ENCODE measurements around the gene DMWD.
"Not testable (repeated sequence)": the region's sequence is repeated elsewhere in the genome, so short reads cannot be mapped to it uniquely, and the experiment has no call there.

Gene DMWD

DNA sequence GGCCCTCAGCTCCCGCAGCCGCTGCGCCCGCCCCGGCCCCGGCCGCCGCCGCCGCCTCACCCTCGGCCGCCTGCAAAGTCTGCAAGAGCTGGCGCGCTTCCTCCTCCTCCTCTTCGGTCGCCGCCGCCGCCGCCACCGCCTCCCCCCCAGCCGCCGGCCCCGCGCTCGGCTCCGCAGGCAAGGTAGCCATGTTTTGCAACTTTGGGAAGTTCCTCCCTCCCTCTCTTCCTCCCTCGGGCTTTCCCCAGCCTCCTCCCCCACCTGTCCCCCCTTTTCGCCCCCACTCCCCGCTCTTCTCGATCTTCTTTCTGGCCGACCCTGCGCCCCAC, 24.0 kb downstream of the DMWD start:
- peak; percentile 55 for DNase-seq

DNA sequence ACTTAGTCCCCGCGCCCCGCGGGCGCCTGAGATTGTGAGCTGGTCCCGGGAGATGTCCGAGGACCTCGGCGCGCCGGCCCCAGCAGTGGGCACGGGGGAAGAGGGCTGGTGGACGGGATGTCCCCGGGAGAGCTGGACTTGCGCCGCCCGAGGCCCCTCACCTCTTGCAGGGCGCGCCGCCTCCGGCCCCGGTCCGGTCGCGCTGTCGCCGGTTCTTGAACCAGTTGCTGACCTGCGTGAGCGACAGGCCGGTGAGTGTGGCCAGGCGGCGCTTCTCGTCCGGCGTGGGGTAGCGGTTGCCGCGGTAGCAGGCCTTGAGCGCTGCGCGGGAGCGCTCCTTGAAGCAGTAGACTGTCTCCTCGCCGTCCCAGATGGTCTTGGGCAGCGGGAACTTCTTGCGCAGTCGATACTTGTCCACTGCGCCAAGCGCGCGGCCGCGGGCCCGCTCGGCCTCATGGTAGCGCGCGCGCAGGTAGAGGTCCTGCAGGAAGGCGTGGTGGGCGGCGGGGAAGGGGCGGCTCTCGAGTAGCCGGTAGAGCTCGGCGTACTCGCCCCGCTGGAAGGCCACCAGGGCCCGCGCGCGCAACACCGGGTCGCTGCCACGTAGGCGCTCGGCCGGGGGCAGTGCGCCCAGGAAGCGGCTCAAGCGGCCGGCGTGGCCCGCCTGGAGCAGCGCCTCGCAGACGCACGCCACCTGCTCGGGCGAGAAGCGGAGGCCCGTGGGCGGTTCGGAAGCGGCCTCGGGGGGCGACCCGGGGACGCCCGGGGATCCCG, 24.6 kb downstream of the DMWD start:
- no peak for DNase-seq

DNA sequence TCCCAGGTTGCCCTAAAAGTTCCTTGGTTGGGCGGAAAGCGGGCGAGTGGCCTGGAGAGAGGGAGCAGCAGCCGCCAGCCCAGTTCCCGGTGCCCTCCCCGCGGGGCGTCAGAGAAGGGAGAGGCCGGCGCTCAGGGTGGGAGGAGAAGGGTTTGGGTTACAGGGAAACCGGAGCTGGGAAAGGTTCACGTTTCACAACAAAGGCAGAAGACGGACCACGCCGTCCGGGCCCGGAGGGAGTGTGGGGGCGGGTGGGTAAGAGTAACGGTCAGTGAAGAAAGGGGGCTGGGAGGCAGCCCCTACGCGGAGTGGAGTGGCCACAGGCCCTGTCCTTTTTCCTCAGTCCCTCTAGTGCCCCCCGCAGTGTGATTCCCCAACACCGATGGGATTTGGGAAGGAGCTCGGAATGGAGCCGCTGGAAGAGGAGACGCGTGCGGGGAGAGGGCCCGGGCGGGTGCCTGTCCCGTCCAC, 25.2 kb downstream of the DMWD start:
- DNase-seq = no peak

DNA sequence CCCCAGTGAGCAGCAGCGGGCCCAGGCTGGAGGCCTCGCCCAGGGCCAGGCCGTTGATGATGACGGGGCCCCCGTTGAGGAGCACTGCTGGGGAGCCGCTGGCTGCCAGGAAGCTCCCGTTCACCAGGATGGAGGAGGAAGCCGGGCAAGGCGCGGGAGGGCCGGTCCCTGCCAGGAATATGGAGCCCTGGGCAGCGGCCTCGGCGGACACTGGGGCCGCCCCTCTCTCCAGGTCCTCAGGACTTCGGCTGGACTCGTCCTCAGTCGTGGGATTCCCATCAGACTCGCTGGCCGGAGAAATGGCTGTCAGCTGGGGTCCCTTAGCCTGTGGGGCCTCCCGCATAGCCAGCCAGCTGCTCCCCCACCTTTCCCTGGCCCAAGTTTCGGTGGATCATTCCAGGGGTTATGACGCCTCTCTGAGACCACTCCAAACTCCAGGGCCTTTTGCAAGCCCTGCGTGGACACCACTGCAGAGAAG, 25.7 kb downstream of the DMWD start:
- DNase-seq = no peak

DNA sequence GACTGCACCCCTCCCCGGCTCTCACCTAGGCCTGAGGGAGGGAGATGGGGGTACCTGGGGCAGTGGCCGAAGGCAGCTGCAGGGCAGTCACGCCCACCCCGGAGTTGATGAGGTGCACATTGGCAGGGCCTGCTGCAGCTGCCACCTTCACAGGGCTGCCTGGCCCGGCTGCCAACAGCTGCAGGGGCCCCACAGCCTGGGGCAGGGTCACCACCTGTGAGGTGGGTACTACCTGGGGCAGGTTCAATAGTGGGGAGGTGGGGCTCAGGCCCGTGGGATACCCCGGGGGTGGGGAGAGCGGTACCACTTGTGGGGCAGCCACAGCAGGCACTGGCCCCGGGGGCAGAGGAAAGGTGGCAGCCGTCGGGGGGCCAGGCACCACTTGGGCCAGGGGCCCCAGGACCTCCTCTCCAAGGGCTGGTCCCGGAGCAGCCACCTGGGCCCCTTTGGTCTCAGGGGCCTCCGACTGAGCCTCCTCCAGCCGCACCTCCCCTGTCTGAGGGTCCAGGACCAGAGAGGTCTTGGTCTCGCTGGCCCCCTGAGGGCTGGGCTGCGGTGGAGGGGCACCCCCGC, 26.3 kb downstream of the DMWD start:
- DNase-seq = no peak

DNA sequence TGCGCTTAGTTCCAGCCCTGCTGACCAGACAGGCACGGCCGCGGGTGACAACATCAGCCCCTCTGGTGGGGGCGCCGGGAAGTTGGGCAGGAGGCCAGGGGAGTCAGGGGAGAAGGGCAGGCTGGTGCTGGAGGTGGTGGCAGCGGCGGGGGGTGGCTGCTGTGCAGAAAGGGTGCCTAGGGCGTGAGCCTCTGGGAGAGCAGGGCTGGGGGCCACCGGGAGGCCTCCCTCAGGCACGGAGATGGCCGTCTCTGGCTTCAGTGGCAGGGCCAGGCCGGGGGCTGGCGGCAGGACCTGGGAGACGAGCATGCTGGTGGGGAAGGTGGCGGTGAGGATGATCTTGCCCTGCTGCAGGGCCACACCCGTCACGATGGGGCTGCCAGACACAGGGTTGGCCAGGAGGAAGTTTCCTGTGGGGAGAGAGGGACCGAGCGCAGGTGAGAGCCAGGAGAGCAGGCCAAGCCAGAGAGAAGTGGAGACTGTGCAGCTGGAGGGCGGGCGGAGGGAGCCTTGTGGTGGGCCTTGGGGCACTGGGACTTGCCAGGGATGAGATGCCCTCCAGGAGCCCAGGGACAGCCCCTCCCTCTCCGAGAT, 26.8 kb downstream of the DMWD start:
- DNase-seq = no peak

DNA sequence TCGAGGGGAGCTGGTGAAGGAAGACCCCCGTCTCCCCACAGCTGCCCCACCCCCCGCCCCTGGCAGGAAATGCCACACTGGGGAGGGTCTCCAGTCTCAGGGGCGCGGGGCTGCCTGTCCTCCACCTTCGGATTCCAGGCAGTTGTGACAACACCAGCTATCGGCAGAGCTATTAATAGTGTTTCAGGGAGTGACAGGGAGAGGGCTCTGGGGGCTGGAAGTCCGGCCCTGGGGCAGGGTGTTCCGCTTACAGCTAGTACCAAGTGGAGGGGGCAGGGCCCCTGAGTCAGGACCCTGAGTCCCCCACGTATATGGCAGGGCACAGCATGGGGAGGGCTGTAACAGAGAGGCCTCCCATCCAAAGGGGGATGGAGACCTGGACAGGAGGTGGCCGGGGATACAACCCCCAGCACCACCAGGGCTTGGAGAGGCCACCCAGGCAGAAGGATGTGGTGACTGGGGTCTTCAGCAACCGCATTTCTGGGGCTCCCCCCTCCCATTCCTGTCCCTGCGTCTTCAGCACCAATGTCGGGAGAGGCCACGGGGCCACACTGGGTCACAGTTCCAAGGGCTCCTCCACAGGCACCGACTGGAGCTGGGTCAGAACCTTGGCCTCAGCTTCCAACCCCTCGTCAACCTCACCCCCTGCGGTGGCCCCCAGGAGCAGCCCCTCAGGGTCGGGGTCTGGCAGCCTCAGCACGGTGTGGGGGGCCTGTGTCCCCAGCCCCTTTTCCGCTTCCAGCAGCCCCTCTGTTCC, 27.5 kb downstream of the DMWD start:
- no peak for DNase-seq

DNA sequence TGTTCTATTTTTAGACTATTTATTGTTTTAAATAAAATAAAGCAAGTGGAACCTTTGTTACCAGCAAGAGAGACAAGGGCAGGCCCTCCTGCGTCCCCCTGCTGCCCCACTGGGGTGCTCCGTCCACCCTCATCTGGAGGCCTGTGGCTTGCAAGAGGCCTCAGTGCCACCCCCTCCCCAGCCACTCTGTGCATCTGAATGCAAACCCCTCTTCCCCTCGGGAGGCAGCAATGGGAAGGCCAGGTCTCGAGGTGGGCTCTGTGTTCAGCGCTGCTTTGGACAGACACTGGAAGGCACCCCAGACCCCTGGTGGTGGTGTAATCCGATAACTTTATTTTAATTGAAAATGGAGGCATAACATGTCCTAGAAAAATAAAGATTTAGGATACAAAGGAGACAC, 28.2 kb downstream of the DMWD start:
- DNase-seq = no peak

DNA sequence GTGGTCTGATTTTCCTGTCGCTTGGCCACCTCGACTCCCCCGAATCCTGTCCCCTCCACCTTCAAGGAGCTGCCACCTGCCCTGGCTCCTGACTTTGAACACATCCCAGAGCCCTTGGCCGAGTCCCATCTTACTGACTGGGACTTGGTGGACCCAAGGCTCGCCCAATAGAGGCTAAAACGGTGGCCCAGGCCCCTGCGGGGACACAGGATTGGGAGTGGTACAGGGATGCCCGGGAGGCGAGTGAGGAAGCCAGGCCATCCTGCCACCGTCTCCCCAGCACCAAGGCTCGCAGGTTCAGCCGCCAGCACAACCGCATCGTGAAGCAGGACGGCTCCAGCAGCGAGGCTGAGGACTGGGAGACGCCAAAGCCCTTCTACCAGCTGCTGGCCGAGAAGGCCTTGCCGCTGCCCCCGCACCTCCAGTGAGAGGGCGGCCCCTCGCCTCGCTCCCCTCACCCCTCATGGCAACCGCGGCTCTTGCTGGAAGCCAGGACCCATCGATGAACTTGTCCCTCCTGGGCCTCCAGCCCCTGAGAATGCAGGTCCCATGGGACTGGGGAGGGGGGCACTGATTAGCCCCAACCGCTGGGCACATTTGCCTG, 28.9 kb downstream of the DMWD start:
- no peak for DNase-seq

DNA sequence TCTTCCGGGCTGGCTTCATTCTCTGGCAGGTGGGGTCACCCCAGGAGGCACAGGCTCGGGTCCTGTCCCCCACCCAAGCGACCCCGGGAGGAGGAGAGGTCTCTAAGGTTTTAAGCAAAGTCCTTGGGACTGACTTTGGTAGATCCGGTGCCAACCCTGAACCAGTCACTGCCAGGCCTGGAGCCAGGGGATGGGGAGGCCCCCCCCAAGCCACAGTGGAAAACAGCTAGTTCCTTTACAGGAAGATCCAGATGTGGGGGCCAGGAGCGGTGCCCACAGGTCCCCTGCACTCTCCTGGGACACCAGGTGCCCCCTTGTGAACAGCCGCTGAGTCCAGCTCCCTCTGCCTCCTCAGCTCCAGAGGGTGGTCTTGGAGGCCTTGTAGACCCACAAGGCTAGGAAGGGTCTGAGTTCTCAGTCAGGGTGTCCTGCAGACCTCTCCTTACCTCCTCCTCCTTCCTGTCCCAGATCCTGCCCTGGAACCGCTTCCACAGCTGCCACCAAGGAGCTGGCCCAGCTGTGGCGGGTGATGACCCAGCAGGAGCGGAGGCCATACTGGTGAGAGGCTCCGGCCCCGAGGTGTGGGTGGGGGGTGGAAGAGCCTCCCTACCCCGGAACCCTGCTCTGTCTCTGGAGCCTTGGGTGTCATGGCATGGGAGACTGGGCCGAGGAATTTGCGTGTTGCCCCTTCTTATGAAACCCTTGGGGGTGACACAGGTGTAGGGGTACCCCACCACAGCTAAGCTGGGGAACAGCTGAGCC, 29.6 kb downstream of the DMWD start:
- DNase-seq = no peak

DNA sequence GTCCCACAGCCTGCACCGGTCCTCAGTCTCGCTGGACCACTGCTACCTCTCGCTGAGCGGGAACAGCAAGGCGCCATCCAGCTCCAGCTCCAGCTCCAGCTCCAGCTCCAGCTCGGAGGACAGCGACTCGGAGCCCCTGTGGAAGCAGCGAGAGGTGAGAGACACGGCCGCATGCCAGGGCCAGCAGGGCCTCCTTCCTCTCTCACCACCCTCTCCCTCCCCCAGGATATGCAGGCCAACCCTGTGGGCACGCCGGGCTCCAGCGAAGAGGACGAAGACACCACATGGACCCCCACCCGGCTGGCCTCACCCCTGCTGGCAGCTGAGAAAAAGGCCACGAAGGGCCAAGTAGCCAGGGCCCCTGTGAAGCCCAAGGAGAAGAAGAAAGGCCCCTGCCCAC, 30.9 kb downstream of the DMWD start:
- DNase-seq = no peak

DNA sequence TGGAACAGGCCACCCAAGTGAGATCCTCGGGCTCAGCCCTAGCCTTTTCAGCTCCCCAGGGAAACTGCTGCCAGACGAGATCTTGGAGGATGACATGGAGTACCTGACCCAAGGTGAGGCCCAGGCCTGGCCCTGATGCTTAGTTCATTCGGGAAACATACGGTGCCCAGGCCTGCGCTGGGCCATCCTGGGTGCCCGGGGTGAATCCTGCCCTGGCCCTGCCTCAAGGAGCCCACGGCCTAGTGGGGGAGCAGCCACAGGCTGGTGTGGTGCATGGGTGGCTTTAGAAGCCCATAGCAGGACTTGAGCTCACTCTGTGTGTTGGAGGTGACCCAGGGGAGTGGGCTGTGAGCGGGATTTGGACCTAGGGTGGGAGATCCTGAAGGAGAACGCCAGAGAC, 33.7 kb downstream of the DMWD start:
- no peak for DNase-seq

DNA sequence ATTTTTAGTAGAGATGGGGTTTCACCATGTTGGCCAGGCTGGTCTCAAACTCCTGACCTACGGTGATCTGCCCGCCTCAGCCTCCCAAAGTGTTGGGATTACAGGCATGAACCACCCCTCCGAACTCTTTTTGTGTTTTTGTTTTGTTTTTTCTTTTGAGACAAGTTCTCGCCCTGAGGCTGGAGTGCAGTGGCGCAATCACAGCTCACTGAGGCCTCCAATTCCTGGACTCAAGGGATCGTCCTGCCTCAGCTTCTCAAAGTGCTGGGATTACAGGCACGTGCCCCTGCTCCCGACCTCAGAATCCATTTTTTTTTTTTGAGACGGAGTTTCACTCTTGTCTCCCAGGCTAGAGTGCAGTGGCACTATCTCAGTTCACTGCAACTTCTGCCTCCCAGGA, 35.0 kb downstream of the DMWD start:
- no peak for DNase-seq

DNA sequence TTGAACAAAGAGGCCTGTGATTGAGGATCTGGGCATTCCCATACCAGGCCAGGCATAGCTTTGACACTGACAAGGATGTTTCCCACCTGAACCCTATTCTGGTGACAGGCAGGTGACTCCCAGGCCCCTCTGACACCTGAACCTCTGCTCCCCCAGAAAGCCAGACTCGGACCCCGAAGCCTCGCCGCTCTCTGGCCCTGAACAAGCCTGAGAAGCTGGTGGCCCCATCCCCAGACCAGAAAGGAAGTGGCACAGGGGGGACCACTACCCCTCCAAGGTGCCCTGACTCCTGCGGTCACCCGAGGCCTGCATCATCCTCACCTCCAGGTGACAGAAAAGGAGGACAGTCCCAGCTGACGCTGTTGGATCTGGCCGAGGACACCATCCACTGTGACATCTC, 38.3 kb downstream of the DMWD start:
- DNase-seq = no peak

DNA sequence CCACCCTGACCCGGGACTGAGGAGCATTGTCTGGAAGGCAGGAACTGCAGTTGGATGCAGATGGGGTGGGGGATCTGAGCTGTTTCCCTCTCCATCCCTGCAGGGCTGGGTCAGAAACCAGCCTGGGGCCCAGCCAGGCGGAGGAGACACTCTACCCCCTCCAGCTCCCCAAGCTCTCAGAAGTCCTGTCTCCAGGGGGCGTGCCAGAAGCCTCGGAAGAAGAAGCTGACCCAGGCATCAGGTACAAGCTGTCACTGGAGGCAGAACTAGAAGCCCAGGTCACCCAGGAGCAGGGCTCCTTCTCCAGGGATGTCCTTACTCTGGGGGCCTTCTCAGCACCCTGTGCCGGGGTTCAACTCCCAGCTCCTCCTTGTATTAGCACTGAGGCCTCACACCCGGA, 39.1 kb downstream of the DMWD start:
- no peak for DNase-seq

DNA sequence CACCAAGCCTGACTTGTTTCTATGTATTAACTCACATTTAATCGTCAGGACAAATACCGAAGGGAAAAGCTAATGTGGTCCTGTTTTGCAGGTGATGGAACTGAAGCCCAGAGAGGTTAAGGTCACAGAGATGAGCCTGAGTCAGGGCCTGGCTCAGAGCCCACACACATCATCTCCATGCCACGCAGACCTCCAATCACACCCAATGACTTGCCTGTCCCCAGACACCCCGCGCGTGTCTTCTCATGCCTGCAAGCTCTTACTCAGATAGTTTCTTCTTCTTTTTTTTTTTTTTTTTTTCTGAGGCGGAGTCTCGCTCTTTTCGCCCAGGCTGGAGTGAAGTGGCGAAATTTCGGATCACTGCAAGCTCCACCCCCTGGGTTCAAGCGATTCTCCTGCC, 40.0 kb downstream of the DMWD start:
- no peak for DNase-seq

DNA sequence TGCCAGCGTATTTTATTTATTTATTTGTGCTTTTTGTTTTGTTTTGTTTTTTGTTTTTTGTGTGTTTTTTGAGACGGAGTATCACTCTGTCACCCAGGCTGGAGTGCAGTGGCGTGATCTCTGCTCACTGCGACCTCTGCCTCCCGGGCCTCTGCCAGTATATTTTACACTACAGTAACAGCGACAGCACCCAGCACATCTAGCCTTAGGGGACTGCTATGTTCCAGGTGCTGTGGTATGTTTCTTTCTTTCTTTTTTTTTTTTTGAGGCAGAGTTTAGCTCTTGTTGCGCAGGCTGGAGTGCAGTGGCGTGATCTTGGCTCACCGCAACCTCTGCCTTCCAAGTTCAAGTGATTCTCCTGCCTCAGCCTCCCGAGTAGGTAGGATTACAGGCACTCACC, 41.2 kb downstream of the DMWD start:
- DNase-seq = not testable (repeated sequence)

DNA sequence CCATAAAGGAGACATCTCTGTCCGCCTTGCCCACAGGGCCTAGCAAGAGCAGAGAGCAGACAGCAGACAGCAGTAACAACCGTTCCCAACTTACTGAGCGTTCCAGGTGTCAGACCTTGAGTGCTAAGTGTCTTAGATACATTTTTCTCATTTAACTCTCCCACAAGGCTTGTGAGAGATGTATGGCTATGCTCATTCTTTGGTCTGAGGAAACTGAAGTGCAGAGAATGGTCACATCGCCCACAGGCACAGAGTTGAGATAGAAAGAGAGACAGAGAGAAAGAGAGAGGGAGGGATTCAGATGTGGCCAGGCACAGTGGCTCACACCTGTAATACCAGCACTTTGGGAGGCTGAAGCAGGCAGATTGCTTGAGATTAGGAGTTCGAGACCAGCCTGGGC, 45.1 kb downstream of the DMWD start:
- DNase-seq = no peak

DNA sequence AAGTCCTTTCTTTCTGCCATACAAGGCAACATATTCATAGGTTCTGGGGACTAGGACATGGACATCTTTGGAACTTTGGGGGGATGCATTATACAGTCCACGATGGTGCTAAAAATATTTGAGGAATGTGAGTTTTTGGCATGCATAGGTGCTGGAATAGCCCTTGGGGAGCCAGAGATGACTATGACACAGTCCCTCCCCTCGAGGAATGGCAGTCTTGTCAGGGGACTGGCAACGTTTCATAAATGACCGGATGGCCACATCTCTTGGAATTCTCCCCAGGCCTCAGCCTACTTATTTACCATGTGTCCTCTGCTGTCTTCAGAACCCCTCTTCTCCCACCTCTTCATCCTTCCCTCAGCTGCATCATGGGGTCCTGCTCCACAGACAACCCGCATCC, 45.8 kb downstream of the DMWD start:
- DNase-seq = no peak

DNA sequence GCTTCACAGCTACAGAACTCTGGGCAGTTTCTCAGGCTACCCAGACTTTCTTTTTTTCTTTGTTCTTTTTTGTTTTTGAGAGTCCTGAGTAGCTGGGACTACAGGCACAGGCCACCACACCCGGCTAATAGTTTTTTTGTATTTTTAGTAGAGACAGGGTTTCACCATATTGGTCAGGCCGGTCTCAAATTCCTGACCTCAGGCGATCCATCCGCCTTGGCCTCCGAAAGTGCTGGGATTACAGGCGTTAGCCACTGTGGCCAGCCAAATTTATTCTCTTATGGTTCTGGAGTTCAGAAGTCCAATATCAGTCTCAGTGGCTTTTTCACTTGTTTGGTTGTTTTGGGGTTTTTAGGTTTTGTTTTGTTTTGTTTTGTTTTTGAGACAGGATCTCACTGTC, 47.0 kb downstream of the DMWD start:
- no peak for DNase-seq

DNA sequence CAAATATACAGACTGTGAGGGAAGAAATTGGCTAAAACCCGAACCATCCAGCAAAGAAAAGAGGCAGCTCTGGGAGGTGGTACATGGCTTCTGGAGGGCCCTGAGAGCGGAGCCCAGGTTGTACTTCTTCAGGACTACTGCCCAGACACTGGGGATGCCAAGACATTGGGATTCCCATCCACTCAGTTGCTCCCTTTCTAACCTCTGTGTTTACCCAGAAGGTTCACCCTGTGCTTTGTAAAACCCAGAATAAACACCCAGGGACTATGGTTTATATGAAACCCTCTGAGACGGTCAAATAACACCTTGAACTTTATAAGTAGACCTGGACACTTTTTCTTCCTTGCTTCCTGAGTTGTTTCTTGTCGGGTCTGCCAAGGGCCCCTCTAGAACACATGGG, 49.7 kb downstream of the DMWD start:
- no peak for DNase-seq
